ENCODE measurements around the gene SLFN14.
"Not testable (repeated sequence)": the region's sequence is repeated elsewhere in the genome, so short reads cannot be mapped to it uniquely, and the experiment has no call there.

Gene SLFN14

DNA sequence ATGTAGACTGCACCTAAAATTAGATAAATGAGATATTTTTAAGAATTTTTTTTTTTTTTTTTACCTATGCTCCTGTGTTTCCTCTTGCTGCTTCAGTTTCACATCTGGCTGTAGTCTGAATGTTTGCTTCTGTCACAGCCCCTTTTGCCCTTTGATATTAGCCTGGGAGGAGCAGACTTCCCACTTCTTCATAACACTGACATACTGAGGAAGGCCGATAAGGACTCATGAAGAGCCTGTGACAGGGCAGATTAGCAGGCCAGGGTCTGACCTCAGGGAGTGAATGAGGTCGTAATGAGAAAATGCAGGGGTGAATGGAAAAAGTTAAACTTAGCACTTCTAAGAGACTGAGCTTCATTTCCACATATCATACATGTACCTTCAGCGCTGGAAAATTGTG, at the start of gene SLFN14:
Gene SLFN14 (minus strand): TSS at position 117 of the 400 bp plus-strand sequence. CDS start 2,757 bp downstream, outside the sequence.
- DNase-seq (ENCODE audit: low read depth in 2 of 2, low spot score in 1 of 2) = no peak

DNA sequence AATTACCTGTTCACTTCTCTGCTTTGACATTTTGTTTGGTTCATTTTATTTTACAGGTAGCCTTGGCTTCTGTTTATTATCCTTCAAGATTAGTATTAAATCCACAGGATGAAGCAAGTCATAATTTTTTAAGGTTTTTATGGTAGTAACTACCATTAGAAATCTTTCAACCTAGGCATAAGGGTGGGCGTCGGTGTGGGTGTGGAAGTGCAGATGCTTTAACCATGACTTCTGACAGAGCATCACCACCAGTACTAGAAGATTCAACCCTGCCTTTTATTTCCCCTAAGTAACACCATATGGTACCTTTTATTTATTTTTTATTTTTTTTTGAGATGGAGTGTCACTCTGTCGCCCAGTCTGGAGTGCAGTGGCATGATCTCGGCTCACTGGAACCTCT, 49.2 kb upstream of the SLFN14 start:
- no peak for DNase-seq (ENCODE audit: low read depth in 2 of 2, low spot score in 1 of 2)

DNA sequence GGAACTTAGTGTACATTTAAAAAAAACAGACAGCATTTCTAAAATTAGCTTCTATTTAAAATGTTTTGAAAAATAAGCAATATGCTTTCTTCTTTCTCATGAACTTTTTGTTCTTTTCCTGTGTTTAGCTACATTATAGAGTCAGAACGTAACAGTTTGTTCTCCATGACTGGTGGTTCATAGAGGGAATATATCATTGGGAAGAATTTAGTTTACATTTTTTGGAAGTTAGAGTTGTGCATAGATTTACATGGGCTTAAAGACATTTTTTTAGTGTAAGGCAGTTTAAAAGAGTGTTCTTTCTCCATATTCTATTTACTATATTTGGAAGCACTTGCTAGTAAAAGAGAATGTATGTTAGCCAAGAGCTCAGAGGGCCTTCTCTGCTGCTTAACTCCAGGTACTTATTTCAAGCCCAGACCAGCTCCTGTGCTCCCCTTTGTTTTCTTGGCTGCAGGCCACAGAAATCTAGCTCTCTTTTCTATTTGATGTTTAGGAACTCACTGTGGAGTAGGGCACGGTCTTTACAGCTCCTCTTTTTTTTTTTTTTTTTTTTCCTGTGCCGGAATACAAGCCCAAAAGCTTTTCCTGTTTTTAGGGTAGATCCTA, 46.7 kb upstream of the SLFN14 start:
- DNase-seq (ENCODE audit: low read depth in 2 of 2, low spot score in 1 of 2) = no peak

DNA sequence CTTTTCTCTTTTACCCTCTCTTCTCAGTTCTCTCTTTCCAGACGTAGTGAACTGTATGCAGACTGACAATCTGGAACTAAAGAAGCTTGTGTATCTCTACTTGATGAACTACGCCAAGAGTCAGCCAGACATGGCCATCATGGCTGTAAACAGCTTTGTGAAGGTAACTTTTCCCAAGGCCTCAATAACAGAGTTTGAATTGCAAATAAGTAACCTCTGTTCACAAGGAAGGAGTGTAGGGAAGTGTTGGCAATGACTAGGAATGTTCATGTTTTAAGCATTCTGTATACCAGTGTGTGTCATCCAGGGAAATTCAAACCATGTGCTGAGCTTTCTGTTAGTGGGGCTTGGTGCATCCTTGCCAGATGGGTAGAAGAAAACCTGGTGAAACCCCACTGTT, 45.1 kb upstream of the SLFN14 start:
- DNase-seq (ENCODE audit: low read depth in 2 of 2, low spot score in 1 of 2) = no peak

DNA sequence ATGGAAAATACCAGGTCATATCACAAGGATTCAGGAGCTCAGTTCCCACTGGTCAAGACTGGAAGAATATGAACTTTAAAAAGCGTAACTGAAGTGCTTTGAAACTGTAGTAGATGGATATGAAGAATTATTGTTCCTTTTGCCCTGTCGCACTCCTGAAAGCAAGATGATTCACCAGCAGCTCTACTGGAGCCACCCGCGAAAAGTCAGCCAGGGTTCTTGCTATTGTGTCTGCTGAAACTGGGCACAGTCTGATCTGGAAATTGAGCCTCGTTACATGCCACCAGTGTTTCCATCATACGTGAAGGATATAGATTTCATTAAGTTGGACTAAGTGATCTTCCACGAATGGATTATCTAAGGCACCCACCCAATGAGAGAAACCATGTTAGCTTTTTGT, 43.1 kb upstream of the SLFN14 start:
- DNase-seq (ENCODE audit: low read depth in 2 of 2, low spot score in 1 of 2) = no peak

DNA sequence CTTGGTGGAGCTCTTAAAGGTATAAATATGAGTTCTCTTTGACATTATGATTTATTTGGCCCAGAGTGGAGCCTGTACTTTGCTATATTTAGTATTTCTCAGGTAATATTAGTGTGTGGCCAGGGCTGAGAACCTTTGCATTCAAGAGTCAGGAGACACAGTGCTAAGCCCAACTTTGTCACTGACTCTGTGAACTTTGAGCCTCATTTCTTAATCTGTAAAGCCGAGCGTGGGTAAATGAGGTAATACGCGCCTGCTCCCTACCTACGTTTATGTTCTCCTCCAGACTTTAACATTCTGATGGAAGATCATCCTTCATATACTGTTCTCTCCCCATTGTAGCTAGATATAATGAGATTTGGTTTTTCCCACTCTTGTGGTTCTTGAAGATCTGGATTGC, 37.0 kb upstream of the SLFN14 start:
- no peak for DNase-seq (ENCODE audit: low read depth in 2 of 2, low spot score in 1 of 2)

DNA sequence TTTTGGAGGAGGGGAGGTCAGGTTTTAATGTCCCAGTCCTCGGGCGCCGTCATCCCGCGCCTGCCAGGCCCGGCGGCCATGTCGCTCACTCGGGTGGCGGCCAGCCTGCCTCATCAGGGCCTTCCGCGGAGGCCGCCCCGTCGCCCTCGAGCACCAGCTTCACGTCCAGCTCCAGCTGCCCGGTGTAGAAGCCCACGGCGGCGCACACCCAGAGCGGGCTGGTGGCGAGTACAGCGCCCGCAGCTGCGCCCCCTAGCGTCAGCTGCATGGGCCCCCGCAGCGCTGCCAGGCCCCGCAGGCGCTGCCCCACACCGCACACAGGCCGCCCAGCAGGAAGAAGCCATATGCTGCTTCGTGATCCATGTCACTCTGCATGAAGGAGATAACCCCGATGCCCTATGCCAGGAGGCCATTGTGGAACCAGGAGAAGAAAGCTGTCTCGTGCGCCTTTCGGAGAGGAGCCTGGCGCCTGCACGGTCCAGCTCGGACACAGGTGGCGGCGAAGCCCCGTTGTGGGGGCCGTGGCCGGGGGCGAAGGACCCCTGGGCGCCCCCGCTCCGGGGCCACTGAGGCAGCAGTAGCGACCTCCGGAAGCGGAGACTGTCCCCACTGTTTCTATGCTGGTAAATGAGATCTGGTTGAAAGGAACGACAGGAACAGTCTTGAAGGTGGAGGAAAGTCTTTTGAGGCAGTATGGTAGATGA, 36.1 kb upstream of the SLFN14 start:
- no peak for DNase-seq (ENCODE audit: low read depth in 2 of 2, low spot score in 1 of 2)

DNA sequence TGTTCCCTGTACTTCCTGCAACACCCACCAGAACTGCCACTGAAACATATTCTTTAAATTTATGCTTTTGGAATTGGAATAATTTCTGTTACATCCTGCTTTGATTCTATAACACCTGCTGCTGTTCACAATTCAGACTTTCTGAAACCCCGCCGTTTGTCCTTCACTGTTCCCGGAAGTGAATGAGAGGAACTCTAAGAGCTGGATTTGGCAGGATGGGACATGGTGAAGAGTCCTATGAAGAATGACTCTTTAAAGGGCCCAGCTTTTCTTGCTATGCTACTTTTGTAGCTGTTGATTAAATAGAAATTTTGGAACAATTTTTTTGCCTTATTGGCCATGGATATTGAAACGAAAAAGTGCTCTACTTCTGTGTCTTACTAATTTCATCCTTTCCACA, 35.5 kb upstream of the SLFN14 start:
- no peak for DNase-seq (ENCODE audit: low read depth in 2 of 2, low spot score in 1 of 2)

DNA sequence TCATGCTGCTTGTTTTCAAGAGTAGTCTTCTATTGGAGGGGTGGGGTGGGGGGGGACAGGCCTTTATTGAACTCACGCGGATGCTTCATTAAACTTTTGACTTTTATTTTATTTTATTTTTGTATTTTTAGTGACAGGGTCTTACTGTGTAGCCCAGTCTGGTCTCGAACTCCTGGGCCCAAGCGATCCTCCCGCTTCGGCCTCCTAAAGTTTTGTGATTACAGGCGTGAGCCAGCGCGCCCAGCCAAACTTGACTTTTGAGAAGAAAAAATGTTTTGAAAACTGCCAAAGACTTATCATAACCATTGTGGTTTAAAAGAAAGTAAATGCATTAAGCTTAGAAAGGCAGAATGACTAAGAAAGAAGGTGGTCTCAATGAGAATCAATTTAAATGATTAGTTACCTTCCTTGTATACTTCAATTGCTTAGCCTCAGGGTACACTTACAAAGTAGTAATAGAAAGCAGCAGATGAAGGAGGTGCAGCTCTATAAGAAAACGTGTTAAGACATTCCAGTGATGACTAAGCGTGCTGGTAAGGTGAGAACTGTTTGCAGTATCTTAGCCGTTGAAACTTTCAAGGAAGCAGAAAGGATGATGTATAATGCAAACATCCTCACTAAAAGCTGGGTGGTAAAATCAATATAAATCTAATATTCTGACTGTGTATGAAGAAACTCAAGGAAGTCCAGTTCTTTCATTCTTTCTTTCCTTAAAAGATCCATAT, 27.7 kb upstream of the SLFN14 start:
- DNase-seq (ENCODE audit: low read depth in 2 of 2, low spot score in 1 of 2) = no peak

DNA sequence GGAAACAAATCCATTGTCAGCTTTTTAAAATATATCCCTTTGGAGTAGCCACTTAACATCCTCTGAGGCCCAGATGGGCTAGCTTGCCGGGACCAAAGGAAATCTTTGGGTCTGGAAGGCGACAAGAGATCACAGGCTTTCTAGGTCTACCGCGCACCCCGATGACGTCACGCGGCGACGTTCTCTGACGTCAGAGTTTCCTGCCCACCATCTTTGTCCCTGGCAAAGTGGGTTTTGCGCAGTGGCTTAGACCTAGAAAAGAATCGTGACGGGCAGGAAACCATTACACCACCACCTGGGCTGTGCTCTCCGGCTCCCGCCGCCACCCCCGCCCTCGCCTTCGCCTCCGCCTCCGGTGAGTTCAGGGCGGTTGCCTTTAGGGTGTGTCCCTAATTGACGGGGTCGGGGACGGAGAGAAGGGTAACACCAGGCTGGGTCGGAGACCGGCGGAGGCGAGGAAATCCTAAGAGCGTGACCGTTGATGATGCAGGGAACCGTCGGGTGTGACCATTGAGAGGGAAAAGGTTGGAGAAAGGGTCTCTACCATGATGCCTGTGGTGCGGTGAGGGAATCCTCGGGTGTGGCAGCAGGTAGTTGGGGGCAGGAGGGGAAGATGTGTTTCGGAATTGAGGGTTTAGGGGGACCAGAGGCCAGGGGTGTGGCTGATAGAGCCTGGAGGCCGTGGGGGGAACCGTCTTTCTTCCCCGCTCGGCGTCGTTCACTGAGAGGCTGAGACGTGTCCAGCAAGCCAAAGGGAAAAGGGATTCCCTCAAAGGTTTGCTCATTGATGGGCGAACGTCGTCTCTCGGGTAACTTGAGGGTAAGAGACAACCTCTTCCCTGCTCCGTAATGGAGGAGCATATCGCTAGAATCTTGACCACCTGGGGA, 26.7 kb upstream of the SLFN14 start, which contains the start of gene AP2B1:
Gene AP2B1 (plus strand): TSS at position 249 of the 888 bp plus-strand sequence. CDS start 6,709 bp downstream, outside the sequence.
- DNase-seq (ENCODE audit: low read depth in 2 of 2, low spot score in 1 of 2) = peak; percentile 96 to 98

DNA sequence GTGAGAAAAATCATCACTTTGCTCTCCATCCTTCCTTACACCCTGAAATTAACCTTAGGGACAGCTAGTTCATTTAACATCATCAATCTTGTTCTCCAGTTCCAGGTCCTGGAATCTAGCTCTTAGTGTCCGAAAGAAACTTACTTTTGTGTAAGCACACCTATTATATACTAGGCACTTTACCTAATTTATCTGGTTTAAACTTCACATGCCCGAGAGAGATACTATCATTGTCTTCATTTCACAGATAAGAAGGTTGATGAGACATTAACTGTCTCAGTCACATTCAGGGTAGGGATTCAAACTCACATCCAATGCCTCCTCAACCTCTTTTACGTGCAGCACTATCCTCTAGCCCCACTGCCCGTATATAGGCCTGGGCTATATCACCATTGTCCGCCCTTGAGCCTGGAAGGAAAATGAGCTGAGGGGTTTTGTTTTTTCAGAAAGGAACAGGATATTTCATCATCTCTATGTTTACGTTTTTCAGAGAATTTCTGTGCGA, 26.0 kb upstream of the SLFN14 start:
- DNase-seq (ENCODE audit: low read depth in 2 of 2, low spot score in 1 of 2) = no peak

DNA sequence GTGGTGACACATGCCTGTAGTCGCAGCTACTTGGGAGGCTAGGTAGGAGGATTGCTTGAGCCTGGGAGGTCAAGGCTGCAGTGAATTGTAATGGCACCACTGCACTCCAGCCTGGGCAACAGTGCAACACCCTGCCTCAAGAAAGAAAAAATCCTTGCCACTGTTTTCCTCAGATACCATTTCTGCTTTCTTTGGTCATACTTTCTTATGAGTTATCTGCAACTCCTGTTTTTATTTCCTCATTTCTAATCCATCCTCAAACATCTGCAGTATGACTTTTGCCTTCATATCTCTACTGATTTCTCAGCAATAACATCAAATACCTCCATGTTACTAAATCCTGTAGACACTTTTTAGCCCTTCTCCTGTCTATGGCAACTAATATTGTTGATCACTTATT, 23.4 kb upstream of the SLFN14 start:
- no peak for DNase-seq (ENCODE audit: low read depth in 2 of 2, low spot score in 1 of 2)

DNA sequence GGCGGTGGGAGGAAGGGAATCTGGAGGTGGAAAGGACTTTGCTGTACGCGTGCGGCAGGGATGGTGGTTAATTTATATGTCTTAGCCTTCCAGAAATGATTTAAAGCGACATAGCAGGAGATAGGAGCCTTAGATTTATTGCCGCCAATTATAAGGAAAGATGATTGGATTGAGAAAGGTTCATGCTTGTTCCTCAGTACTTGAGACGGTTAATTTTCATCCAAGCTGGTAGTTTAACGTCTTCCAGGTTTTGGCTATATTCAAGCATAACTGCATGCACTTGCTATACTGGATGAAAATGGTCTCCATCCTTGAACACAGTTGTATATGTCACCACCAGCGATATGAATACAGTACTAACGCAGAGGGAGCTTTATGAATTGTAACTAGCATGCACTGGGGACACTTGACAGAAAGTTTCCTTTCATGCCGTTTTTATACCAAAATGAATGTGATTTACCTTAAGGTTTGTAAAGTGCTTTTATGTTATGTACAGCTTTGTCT, 18.4 kb upstream of the SLFN14 start:
- DNase-seq (ENCODE audit: low read depth in 2 of 2, low spot score in 1 of 2) = no peak

DNA sequence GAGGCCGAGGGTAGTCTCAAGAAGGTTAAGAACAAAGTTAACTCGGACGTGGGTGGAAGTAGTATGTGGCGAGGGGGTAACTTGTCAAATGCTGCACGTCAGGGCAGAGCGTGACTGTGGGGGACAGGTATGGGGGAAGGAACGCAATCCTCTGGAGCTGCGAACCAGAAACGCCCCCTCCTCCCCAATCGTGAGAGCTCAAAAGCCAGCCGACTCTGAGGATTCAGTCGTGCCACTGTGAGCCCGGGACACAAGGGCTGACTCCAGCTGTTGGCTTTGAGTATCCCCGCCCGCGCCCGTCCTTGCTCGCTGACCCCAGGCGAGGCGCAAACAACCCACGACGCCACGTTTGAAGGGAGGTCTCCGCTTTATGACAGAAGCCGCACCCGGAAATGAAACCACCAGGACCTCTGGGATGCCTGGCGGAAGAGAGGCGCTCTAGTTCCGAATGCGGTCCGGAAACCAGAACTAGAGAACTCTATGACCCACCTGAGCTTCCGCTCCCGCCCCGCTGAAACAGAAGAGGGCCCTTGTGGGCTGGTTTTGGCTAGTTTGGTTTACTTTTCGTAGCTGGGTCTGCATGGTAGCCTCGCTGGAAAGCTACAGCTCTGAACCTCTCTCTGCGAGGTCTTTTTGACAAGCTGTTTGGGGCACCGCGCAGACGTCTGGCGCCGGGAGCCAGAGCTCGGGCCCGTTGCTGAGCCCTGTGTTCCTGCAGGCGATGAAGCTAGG, 17.7 kb upstream of the SLFN14 start, which contains the start of gene PEX12:
Gene PEX12 (minus strand): TSS at position 375 of the 732 bp plus-strand sequence. CDS start 550 bp downstream, outside the sequence.
- peak; percentile 66 to 78 for DNase-seq (ENCODE audit: low read depth in 2 of 2, low spot score in 1 of 2)

DNA sequence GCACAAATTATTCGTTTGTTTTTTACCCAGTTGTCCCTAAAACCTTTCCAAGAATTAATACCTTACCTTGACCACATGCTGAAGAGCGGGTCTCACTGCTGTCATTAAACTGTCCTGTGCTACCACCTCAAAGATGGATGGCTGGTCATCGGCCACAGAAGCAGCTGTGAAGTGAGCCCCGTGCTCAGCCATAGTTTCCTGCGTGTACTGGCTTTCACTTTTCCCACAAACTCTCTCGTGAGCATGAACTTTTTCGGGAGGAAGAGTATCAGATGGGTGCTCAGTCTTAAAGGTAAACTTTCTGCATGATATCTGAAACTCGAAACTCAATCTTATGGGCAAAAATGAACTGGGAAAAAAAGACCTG, 17.2 kb upstream of the SLFN14 start:
- DNase-seq (ENCODE audit: low read depth in 2 of 2, low spot score in 1 of 2) = no peak

DNA sequence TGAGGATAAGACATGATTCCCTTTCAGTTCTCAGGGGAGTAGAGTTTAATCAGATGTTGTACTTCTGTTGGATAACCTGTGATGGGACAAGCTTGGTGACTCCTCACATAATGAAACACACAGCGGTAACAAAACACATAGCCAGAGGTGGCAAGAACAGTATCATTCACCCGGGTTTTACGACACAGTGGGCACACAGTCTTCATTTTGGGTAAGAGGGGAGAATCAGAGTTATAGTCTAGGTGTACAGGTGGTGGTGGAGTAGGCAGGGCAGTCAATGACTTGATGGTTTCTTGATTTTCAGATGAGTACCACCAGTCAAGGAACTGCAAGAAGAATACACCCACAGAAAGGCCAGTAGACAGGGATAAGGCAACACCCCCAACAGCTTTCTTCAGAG, 15.1 kb upstream of the SLFN14 start:
- DNase-seq (ENCODE audit: low read depth in 2 of 2, low spot score in 1 of 2) = no peak

DNA sequence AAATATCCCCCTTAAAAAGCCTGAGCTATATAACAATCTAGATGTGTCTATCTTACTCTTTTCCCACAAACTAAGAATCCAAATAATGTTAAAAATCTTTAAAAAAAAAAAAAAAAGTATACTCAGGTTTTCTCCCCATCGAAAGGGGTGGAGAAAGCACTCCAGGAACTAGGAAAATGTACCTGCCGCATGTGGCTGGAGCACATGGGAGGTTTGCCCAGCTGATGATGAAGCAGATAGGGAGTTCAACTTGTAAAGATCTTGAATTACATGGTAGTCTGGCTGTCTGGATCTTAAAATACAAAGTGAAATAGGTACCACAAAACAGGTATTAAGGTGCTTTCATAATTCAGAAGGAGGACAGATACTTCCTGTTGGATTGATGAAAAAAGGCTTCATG, 8.8 kb upstream of the SLFN14 start:
- DNase-seq (ENCODE audit: low read depth in 2 of 2, low spot score in 1 of 2) = no peak

DNA sequence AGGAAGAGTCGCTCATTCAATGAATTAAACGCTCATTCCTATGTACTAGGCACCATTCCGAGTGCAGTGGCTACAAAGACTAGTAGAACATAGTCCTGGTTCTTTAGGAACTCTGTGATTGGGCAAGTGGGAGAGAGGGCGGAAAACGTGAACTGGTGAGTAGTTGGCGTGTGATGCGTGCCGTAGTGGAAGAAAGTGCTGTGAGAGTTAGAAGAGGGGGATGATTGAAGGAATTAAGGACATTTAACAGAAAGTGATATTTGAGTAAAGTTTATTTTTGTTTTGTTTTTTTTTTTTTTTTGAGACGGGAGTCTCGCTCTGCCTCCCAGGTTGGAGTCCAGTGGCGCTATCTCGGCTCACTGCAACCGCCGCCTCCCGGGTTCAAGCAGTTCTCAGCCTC, 7.9 kb upstream of the SLFN14 start:
- DNase-seq (ENCODE audit: low read depth in 2 of 2, low spot score in 1 of 2) = no peak

DNA sequence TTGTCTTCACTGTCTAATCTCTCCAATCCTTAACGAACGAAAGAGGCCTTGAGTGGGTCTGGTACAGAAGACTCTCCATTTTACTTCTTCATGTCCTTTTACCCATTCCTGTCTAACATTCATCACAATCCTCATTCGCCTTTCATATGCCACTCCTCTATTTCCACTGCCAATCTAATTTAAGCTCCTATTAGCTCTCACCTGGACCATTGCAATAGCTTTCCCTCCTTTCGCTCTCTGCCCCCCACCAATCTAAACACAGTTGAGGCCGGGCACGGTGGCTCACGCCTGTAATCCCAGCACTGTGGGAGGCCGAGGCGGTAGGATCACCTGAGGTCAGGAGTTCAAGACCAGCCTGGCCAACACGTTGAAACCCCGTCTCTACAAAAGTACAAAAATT, 6.3 kb upstream of the SLFN14 start:
- DNase-seq (ENCODE audit: low read depth in 2 of 2, low spot score in 1 of 2) = no peak

DNA sequence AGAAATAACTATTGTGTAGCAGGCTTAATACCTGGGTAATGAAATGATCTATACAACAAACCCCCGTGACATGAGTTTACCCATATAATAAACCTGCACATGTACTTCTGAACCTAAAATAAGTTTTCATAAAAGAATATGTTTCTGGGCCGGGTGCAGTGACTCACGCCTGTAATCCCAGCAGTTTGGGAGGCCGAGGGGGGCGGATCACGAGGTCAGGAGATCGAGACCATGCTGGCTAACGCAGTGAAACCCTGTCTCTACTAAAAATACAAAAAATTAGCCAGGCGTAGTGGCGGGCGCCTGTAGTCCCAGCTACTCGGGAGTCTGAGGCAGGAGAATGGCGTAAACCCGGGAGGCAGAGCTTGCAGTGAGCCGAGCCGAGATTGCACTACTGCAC, 2.6 kb upstream of the SLFN14 start:
- not testable (repeated sequence) for DNase-seq (ENCODE audit: low read depth in 2 of 2, low spot score in 1 of 2)
